Measurements from ENCODE around the gene RHBDL2. TPM values are rescaled to one million over a fixed set of nuclear protein-coding genes. Genes with fewer than 3 reads are reported as not detected.
A peak's percentile ranks its signal among the peaks of the same experiment; 100 is the strongest.

RHBDL2 gene
- total RNA-seq, 4 donors from 2014 or later = not detected

GRCh38 chr1:38923607-38924006 is 18.0 kb downstream of the RHBDL2 start:
- Histone ChIP-seq H3K27me3 (no peaks in the 10 kb centered on the region), H3K36me3 (no peaks in the 10 kb centered on the region), H3K27ac (replicated peaks in 1 of 4) (no peak overlapping the region), H3K4me1 (no peaks in the 10 kb centered on the region), H3K4me3 (no peak overlapping the region), H3K9me3 (no peaks in the 10 kb centered on the region)
- intact Hi-C loops (cut with DNase I) = no loop called here
- 96% methylated on average over 3 of the region's 3 CpGs for WGBS
- no peak for TF ChIP-seq CTCF (IDR thresholded peaks at IDR 0.05)
- no peak for TF ChIP-seq EP300 (IDR thresholded peaks at IDR 0.05)
- TF ChIP-seq POLR2A (IDR thresholded peaks at IDR 0.05; ENCODE audit: low read depth) = no peak
- no peak for TF ChIP-seq POLR2AphosphoS5 (IDR thresholded peaks at IDR 0.05)
- no peak for DNase-seq (ENCODE audit: extremely low spot score)

- Histone ChIP-seq H3K36me3 (no peaks in the 10 kb centered on the region), H3K27me3 (no peaks in the 10 kb centered on the region), H3K4me1 (no peaks in the 10 kb centered on the region), H3K4me3 (no peak overlapping the region), H3K27ac (replicated peaks in 1 of 4) (no peak overlapping the region), H3K9me3 (no peaks in the 10 kb centered on the region)
- intact Hi-C loops (cut with DNase I) = no loop called here
- no peak for DNase-seq (ENCODE audit: extremely low spot score)
- TF ChIP-seq CTCF (IDR thresholded peaks at IDR 0.05) (peak in 1 of 3 experiments; percentile 17), POLR2AphosphoS5 (IDR thresholded peaks at IDR 0.05) (no peak)
- 49% methylated on average over 3 of the region's 3 CpGs for WGBS
Measured at GRCh38 chr1:38919130-38919529, 22.5 kb downstream of the RHBDL2 start.

GRCh38 chr1:38918568-38918967 is 23.1 kb downstream of the RHBDL2 start:
- Histone ChIP-seq H3K27ac (replicated peaks in 1 of 4) (no peak overlapping the region), H3K9me3 (no peaks in the 10 kb centered on the region), H3K4me3 (no peak overlapping the region), H3K27me3 (no peaks in the 10 kb centered on the region), H3K36me3 (no peaks in the 10 kb centered on the region), H3K4me1 (no peaks in the 10 kb centered on the region)
- no peak for DNase-seq (ENCODE audit: extremely low spot score)
- TF ChIP-seq CTCF (IDR thresholded peaks at IDR 0.05) (no peak), EP300 (IDR thresholded peaks at IDR 0.05) (no peak), POLR2AphosphoS5 (IDR thresholded peaks at IDR 0.05) (no peak), POLR2A (IDR thresholded peaks at IDR 0.05; ENCODE audit: low read depth) (no peak)
- intact Hi-C loops (cut with DNase I) = no loop called here
- WGBS = 72% methylated on average over 5 of the region's 5 CpGs

GRCh38 chr1:38917772-38918171 is 23.9 kb downstream of the RHBDL2 start:
- no peak overlapping the region for H3K27ac ChIP-seq (replicated peaks in 1 of 4)
- DNase-seq (ENCODE audit: extremely low spot score) = no peak
- H3K36me3 ChIP-seq = no peaks in the 10 kb centered on the region
- no peaks in the 10 kb centered on the region for H3K27me3 ChIP-seq
- H3K4me1 ChIP-seq = no peaks in the 10 kb centered on the region
- H3K4me3 ChIP-seq = no peak overlapping the region
- TF ChIP-seq EP300 (IDR thresholded peaks at IDR 0.05) = no peak
- TF ChIP-seq POLR2A (IDR thresholded peaks at IDR 0.05; ENCODE audit: low read depth) = no peak
- TF ChIP-seq POLR2AphosphoS5 (IDR thresholded peaks at IDR 0.05) = no peak
- TF ChIP-seq CTCF (IDR thresholded peaks at IDR 0.05) = no peak
- intact Hi-C loops (cut with DNase I) = no loop called here
- no peaks in the 10 kb centered on the region for H3K9me3 ChIP-seq
- 100% methylated on average over 1 of the region's 1 CpG for WGBS

- H3K27ac ChIP-seq (replicated peaks in 1 of 4) = no peak overlapping the region
- no peaks in the 10 kb centered on the region for H3K36me3 ChIP-seq
- H3K4me3 ChIP-seq = no peak overlapping the region
- WGBS = 91% methylated on average over 3 of the region's 3 CpGs
- TF ChIP-seq POLR2A (IDR thresholded peaks at IDR 0.05; ENCODE audit: low read depth) (no peak), POLR2AphosphoS5 (IDR thresholded peaks at IDR 0.05) (no peak), EP300 (IDR thresholded peaks at IDR 0.05) (no peak), CTCF (IDR thresholded peaks at IDR 0.05) (no peak)
- intact Hi-C loops (cut with DNase I) = no loop called here
- DNase-seq (ENCODE audit: extremely low spot score) = no peak
- H3K9me3 ChIP-seq = no peaks in the 10 kb centered on the region
- H3K4me1 ChIP-seq = no peaks in the 10 kb centered on the region
- no peaks in the 10 kb centered on the region for H3K27me3 ChIP-seq
Measured at GRCh38 chr1:38917337-38917736, 24.3 kb downstream of the RHBDL2 start.
